Endothelial cell of umbilical vein (primary cell): ENCODE data around the gene C2orf42.
"Not testable (repeated sequence)": the region's sequence is repeated elsewhere in the genome, so short reads cannot be mapped to it uniquely, and the experiment has no call there.

Source experiments
- CTCF ChIP-seq, 2 donors: IDR thresholded peaks; 1 replicate in 1 of 2; 2 replicates in 1 of 2; pipeline ENCODE4 v1.5.1; 2011; ENCODE audit warnings: low read length in 2 of 2, mild to moderate bottlenecking in 2 of 2, moderate library complexity in 2 of 2, control low read depth in 1 of 2, inconsistent platforms in 1 of 2, low read depth in 1 of 2; ENCODE audit not compliant: insufficient read depth in 1 of 2; ENCODE audit errors: extremely low read depth in 1 of 2
- EZH2 ChIP-seq: IDR thresholded peaks from 2 replicates; pipeline ENCODE4 v1.6.1; 2012; ENCODE audit warnings: borderline replicate concordance, low read depth, mild to moderate bottlenecking, moderate library complexity, low read length, inconsistent platforms; ENCODE audit not compliant: severe bottlenecking
- MAX ChIP-seq: IDR thresholded peaks from 2 replicates; pipeline ENCODE4 v1.6.1; 2011; ENCODE audit not compliant: insufficient read depth, insufficient read length

GRCh38 chr2:70223305-70223704 is 32.5 kb upstream of the C2orf42 start:
- not testable (repeated sequence) for TF ChIP-seq CTCF (IDR thresholded peaks at IDR 0.05; ENCODE audit: extremely low read depth in 1 of 2, insufficient read depth in 1 of 2, low read depth in 1 of 2, low read length in 2 of 2); MAX; EZH2
